B cell (primary cell): Measurements from ENCODE around the gene C22orf15. TPM values are rescaled to one million over a fixed set of nuclear protein-coding genes. Genes with fewer than 3 reads are reported as not detected.

Experiments used
- ATAC-seq: fragments of 200-7000 bp; cut with Tn5 transposase; one replicate; pipeline ENCODE4 v1.10.0; 2021; ENCODE audit warnings: low read depth, mild to moderate bottlenecking, moderate number of reproducible peaks, moderate library complexity
- CTCF ChIA-PET: fragments of 350-600 bp; sonication (Branson Sonifier 250); formaldehyde crosslinking; loops from one replicate; lab custom pipeline; 2021; ENCODE audit warnings: antibody characterized with exemption, inconsistent platforms; lab: Charles Lee
- POLR2A ChIA-PET: fragments of 350-600 bp; sonication (Branson Sonifier 250); formaldehyde crosslinking; loops from one replicate; lab custom pipeline; 2021; ENCODE audit warnings: antibody characterized with exemption; lab: Charles Lee
- DNase-seq: peaks from one replicate; pipeline ENCODE4 v3.0.0; 2013
- H2AFZ ChIP-seq: 2 replicates; pipeline ENCODE4 v1.6.1; 2012; ENCODE audit warnings: mild to moderate bottlenecking, low read depth, low read length; ENCODE audit not compliant: insufficient read depth, poor library complexity, severe bottlenecking
- H3K27ac ChIP-seq, 2 donors: 1 replicate in 1 of 2; 2 replicates in 1 of 2; pipeline ENCODE4 v1.5.1; 2012 to 2013; ENCODE audit warnings: low read length in 2 of 2, mild to moderate bottlenecking in 2 of 2, moderate library complexity in 1 of 2
- H3K27me3 ChIP-seq, 4 experiments: fragments of 200-600 bp in 1 of 4; sonication (generic) in 1 of 4; replicated peaks in 1 of 4; 1 replicate in 2 of 4; 2 replicates in 2 of 4; pipeline versions ENCODE4 v1.6.1 to v1.7.0; 2013 to 2016; ENCODE audit warnings: low read length in 3 of 4, mild to moderate bottlenecking in 2 of 4, mixed read lengths in 1 of 4, moderate library complexity in 1 of 4; ENCODE audit not compliant: insufficient read depth in 4 of 4, control insufficient read depth in 3 of 4; ENCODE audit errors: control extremely low read depth in 1 of 4
- H3K36me3 ChIP-seq, 2 experiments: replicated peaks in 1 of 2; 1 replicate in 1 of 2; 2 replicates in 1 of 2; pipeline versions ENCODE4 v1.6.1 to v1.7.1; 2013; ENCODE audit warnings: low read length in 1 of 2; ENCODE audit not compliant: insufficient read depth in 2 of 2, control insufficient read depth in 1 of 2; ENCODE audit errors: control extremely low read depth in 1 of 2, extremely low read depth in 1 of 2
- H3K4me1 ChIP-seq, 2 donors: fragments of 200-600 bp in 1 of 2; sonication (generic) in 1 of 2; 1 replicate in 1 of 2; 2 replicates in 1 of 2; pipeline versions ENCODE4 v1.5.1 to v1.6.1; 2013 to 2017; ENCODE audit warnings: low read length in 2 of 2; ENCODE audit not compliant: control insufficient read depth in 2 of 2, insufficient read depth in 2 of 2
- H3K4me2 ChIP-seq: replicated peaks from 2 replicates; pipeline ENCODE3; 2012; ENCODE audit warnings: mild to moderate bottlenecking, low read depth, low read length; ENCODE audit not compliant: poor library complexity, severe bottlenecking
- H3K4me3 ChIP-seq, 5 experiments: fragments of 200-600 bp in 1 of 5; sonication (generic) in 1 of 5; 1 replicate in 3 of 5; 2 replicates in 2 of 5; pipeline versions ENCODE4 v1.5.1 to v1.7.0; 2011 to 2016; ENCODE audit warnings: low read length in 4 of 5, mild to moderate bottlenecking in 4 of 5, low read depth in 2 of 5, control low read depth in 1 of 5, moderate library complexity in 1 of 5; ENCODE audit not compliant: insufficient read depth in 1 of 5; ENCODE audit errors: control extremely low read depth in 1 of 5, extremely low read depth in 1 of 5
- H3K79me2 ChIP-seq: fragments of 200-600 bp; sonication (generic); one replicate; pipeline ENCODE4 v1.6.0; 2016; ENCODE audit warnings: low read length; ENCODE audit not compliant: control insufficient read depth, insufficient read depth
- H3K9ac ChIP-seq: fragments of 200-600 bp; sonication (generic); 2 replicates; pipeline ENCODE4 v1.6.1; 2017; ENCODE audit warnings: mild to moderate bottlenecking, low read length, moderate library complexity
- H3K9me3 ChIP-seq, 3 donors: one replicate each; pipeline versions ENCODE4 v1.6.1 to v1.7.1; 2013; ENCODE audit warnings: low read length in 2 of 3; ENCODE audit not compliant: control insufficient read depth in 2 of 3, insufficient read depth in 1 of 3; ENCODE audit errors: control extremely low read depth in 1 of 3
- H4K20me1 ChIP-seq: 2 replicates; pipeline ENCODE4 v1.6.0; 2012; ENCODE audit warnings: mild to moderate bottlenecking, low read length; ENCODE audit not compliant: insufficient read depth, control insufficient read depth, poor library complexity, severe bottlenecking
- H3K27ac Mint-ChIP-seq: one replicate; pipeline ENCODE4 v1.8.0; 2021; ENCODE audit warnings: mixed read lengths
- H3K27me3 Mint-ChIP-seq: one replicate; pipeline ENCODE4 v1.8.0; 2021; ENCODE audit warnings: mixed read lengths
- H3K4me1 Mint-ChIP-seq: one replicate; pipeline ENCODE4 v1.8.0; 2021; ENCODE audit warnings: mixed read lengths
- H3K4me3 Mint-ChIP-seq: one replicate; pipeline ENCODE4 v1.8.0; 2021; ENCODE audit warnings: mixed read lengths
- H3K9me3 Mint-ChIP-seq: one replicate; pipeline ENCODE4 v1.8.0; 2022; ENCODE audit warnings: mixed read lengths; ENCODE audit not compliant: insufficient read depth
- CTCF ChIP-seq: fragments of 200-600 bp; IDR thresholded peaks from one replicate; pipeline ENCODE4 v1.8.0; 2022; ENCODE audit warnings: antibody characterized with exemption, mild to moderate bottlenecking
- EZH2 ChIP-seq: IDR thresholded peaks from 2 replicates; pipeline ENCODE4 v1.6.1; 2012; ENCODE audit warnings: borderline replicate concordance, low read depth, mild to moderate bottlenecking, moderate library complexity, low read length; ENCODE audit not compliant: insufficient read depth, poor library complexity, severe bottlenecking
- WGBS: methylation state at CpG from one replicate; pipeline ENCODE4 v1.1.5; 2013; ENCODE audit warnings: missing lambda C conversion rate; ENCODE audit not compliant: insufficient coverage; 5-methylcytosine and 5-hydroxymethylcytosine counted together
- intact Hi-C: fragments of 100-400 bp; cut with micrococcal nuclease; formaldehyde crosslinking; loops from one replicate; pipeline ENCODE4 v1.10.0; 2022
- polyA plus RNA-seq: library from polyadenylated mRNA; depleted of rRNA; stranded (reverse); fragments of >200 nt; gene quantifications from 2 replicates; pipeline ENCODE4 v1.2.3, GENCODE V29; 2012
- total RNA-seq, 2 donors: library from RNA; stranded (reverse); fragments of 120-200 nt in 1 of 2; gene quantifications; 1 replicate in 1 of 2; 2 replicates in 1 of 2; pipeline versions ENCODE4 v1.2.3 to v1.2.4, GENCODE V29; 2013 to 2022

The C22orf15 gene
- total and polyA plus RNA-seq, 2 donors (not counting 1 experiment from before 2014, with no cell fraction given), result 0.61 to 0.81 TPM

DNA sequence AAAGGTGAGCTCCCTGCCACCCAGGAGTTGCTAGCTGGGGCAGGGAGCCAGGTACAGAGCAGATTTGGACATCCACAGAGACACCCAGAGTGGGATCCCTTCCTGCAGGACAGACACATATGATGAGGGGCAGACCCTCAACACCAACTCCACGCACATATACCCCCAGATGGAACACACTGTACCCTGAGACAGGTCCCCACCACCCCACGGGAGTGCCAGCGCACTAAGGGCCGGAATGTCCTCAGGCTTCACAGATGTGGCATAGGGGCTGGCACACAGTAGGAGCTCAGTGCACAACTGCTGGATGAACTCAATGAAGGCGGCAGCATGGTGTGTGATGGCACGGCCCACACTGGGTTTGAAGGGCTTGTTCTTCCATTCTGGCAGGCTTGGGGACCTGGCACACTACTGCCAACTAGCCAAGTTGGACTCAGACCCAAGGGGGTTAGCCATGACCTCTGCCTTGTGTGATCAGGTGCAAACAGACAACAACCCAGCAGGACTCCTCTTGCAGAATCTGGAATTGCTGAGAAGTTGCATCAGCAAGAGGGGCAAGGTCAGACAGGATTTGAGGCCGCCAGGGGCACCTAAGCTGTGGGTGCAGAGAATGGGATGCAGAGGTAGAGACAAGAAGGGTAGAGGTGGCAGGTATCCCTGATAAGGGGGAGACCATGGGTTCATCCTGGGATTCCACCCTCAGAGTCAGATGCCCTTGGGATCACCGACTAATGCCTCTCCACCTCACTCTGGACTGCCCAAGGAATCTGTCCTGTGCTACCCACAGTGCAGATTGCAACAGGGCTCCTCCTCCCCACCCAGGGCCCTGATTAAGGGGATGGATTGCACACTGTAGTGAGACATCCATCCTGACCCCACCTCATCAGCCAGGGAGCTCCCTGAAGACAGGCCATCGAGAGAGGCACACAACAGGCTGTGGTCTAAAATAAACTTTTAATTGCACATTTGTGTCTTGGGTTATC is 2.4 kb downstream of the C22orf15 start:
- WGBS, result 98% methylated on average over 7 of the region's 9 CpGs
- peak overlapping the region in 1 of 2 donors; percentile 73 for H3K27ac ChIP-seq
- H3K27me3 Mint-ChIP-seq, result no peaks in the 10 kb centered on the region
- H3K4me1 Mint-ChIP-seq, result peaks cover 62% of the 10 kb centered on the region
- H3K4me2 ChIP-seq, result peak overlapping the region; percentile 92
- no peak overlapping the region for H3K4me3 ChIP-seq
- H3K79me2 ChIP-seq, result peaks cover 27% of the 10 kb centered on the region
- H3K27me3 ChIP-seq, result no peaks in the 10 kb centered on the region
- ChIA-PET CTCF (interaction anchor here (1.1 to 12.8 kb wide), 6 partner anchors 11 to 82 kb away, joined by 3 to 188 read pairs (median 6); partner anchors contain the start of genes VPREB3 and ZNF70), POLR2A (interaction anchor here (0.5 to 14.3 kb wide), 4 partner anchors 8 to 92 kb away, joined by 3 to 174 read pairs (median 5); partner anchors contain the start of genes SLC2A11, VPREB3 and ZNF70)
- DNase-seq (no peak), ATAC-seq (no peak)
- H3K27ac Mint-ChIP-seq, result peak overlapping the region; percentile 80
- TF ChIP-seq EZH2 (no peak), CTCF (no peak)
- peaks cover 14% of the 10 kb centered on the region for H4K20me1 ChIP-seq
- no peak overlapping the region for H3K9ac ChIP-seq
- no peaks in the 10 kb centered on the region for H3K9me3 Mint-ChIP-seq
- intact Hi-C loops, result loop anchor here (5.0 kb wide), 1 partner anchor 223 kb away; no protein-coding TSS in a partner anchor
- no peaks in the 10 kb centered on the region for H3K9me3 ChIP-seq
- no peak overlapping the region for H2AFZ ChIP-seq
- H3K4me1 ChIP-seq, result peaks cover 52 to 70% of the 10 kb centered on the region in 2 donors
- H3K36me3 ChIP-seq, result no peaks in the 10 kb centered on the region
- peak overlapping the region; percentile 45 for H3K4me3 Mint-ChIP-seq
